ENCODE data around the gene PPA1.
"Not testable (repeated sequence)": the region's sequence is repeated elsewhere in the genome, so short reads cannot be mapped to it uniquely, and the experiment has no call there.

The PPA1 gene

GRCh38 chr10:70166394-70166793, 66.8 kb downstream of the PPA1 start:
- no peak for DNase-seq (ENCODE audit: extremely low spot score)
- TF ChIP-seq CTCF (IDR thresholded peaks at IDR 0.05; ENCODE audit: control extremely low read depth, extremely low read depth, low read depth, missing control alignments) = no peak
- ChIA-PET CTCF (interaction anchor here (1.0 to 5.0 kb wide), 3 partner anchors 20 to 70 kb away, joined by 3 to 44 read pairs (median 8); partner anchors contain the start of gene TYSND1), POLR2A (interaction anchor here (0.7 to 1.8 kb wide), 2 partner anchors 20 to 51 kb away, joined by 4 to 7 read pairs; partner anchors contain the start of gene TYSND1)

GRCh38 chr10:70164163-70164562, 69.1 kb downstream of the PPA1 start:
- no peak for TF ChIP-seq CTCF (IDR thresholded peaks at IDR 0.05; ENCODE audit: control extremely low read depth, extremely low read depth, low read depth, missing control alignments)
- ChIA-PET POLR2A (no interaction called here), CTCF (no interaction called here)
- no peak for DNase-seq (ENCODE audit: extremely low spot score)

GRCh38 chr10:70163448-70163847, 69.8 kb downstream of the PPA1 start:
- CTCF ChIA-PET = interaction anchor here (0.7 to 3.6 kb wide), 2 partner anchors 17 to 35 kb away, joined by 3 to 38 read pairs; partner anchors contain the start of gene TYSND1
- POLR2A ChIA-PET = interaction anchor here (0.7 kb wide), 1 partner anchor 17 kb away, joined by 6 read pairs; the partner anchor contains the start of gene TYSND1
- DNase-seq (ENCODE audit: extremely low spot score) = no peak
- TF ChIP-seq CTCF (IDR thresholded peaks at IDR 0.05; ENCODE audit: control extremely low read depth, extremely low read depth, low read depth, missing control alignments) = no peak

GRCh38 chr10:70162892-70163201, 70.4 kb downstream of the PPA1 start:
- DNase-seq (ENCODE audit: extremely low spot score) = peak; percentile 72
- no peak for TF ChIP-seq CTCF (IDR thresholded peaks at IDR 0.05; ENCODE audit: control extremely low read depth, extremely low read depth, low read depth, missing control alignments)
- ChIA-PET CTCF (interaction anchor here (0.7 to 3.6 kb wide), 2 partner anchors 17 to 36 kb away, joined by 3 to 38 read pairs; partner anchors contain the start of gene TYSND1), POLR2A (interaction anchor here (0.7 kb wide), 1 partner anchor 16 kb away, joined by 6 read pairs; the partner anchor contains the start of gene TYSND1)

GRCh38 chr10:70162151-70162891, 70.9 kb downstream of the PPA1 start:
- no peak for TF ChIP-seq CTCF (IDR thresholded peaks at IDR 0.05; ENCODE audit: control extremely low read depth, extremely low read depth, low read depth, missing control alignments)
- ChIA-PET POLR2A (no interaction called here), CTCF (interaction anchor here (0.7 to 3.6 kb wide), 3 partner anchors 12 to 37 kb away, joined by 3 to 38 read pairs (median 13); partner anchors contain the start of gene TYSND1)
- DNase-seq (ENCODE audit: extremely low spot score) = no peak

- no peak for DNase-seq (ENCODE audit: extremely low spot score)
- POLR2A ChIA-PET = no interaction called here
- CTCF ChIA-PET = interaction anchor here (0.9 to 3.6 kb wide), 5 partner anchors 10 to 204 kb away, joined by 3 to 38 read pairs (median 5); partner anchors contain the start of genes SAR1A and TYSND1
- no peak for TF ChIP-seq CTCF (IDR thresholded peaks at IDR 0.05; ENCODE audit: control extremely low read depth, extremely low read depth, low read depth, missing control alignments)
These were observed 72.4 kb downstream of the PPA1 start for GRCh38 chr10:70160798-70161197.

GRCh38 chr10:70159366-70159765, 73.9 kb downstream of the PPA1 start:
- DNase-seq (ENCODE audit: extremely low spot score) = not testable (repeated sequence)
- ChIA-PET POLR2A (interaction anchor here (0.6 kb wide), 1 partner anchor 13 kb away, joined by 3 read pairs; the partner anchor contains the start of gene TYSND1), CTCF (interaction anchor here (1.1 to 5.4 kb wide), 4 partner anchors 9 to 15 kb away, joined by 4 to 51 read pairs (median 4); partner anchors contain the start of gene TYSND1)

Measured in GM10248 (cell line).